ES-I3 (cell line): Measurements from ENCODE around the gene SRGAP1.

Experiments used
- H3K36me3 ChIP-seq: 2 replicates; pipeline ENCODE4 v1.6.1; 2013; ENCODE audit warnings: mild to moderate bottlenecking, low read length, control low read depth, moderate library complexity; ENCODE audit not compliant: insufficient read depth
- H3K4me1 ChIP-seq: 2 replicates; pipeline ENCODE4 v1.6.1; 2013; ENCODE audit warnings: mild to moderate bottlenecking, control low read depth, low read length; ENCODE audit not compliant: insufficient read depth
- H3K9ac ChIP-seq: 2 replicates; pipeline ENCODE4 v1.6.1; 2013; ENCODE audit warnings: low read depth, mild to moderate bottlenecking, low read length, moderate library complexity
- H3K9me3 ChIP-seq: 2 replicates; pipeline ENCODE4 v1.6.1; 2013; ENCODE audit warnings: mild to moderate bottlenecking, low read length, moderate library complexity; ENCODE audit not compliant: control insufficient read depth, insufficient read depth

Gene SRGAP1

GRCh38 chr12:63935361-63935760, 90.9 kb downstream of the SRGAP1 start:
- Histone ChIP-seq H3K36me3 (no peaks in the 10 kb centered on the region), H3K9me3 (no peaks in the 10 kb centered on the region), H3K4me1 (peaks cover 11% of the 10 kb centered on the region), H3K9ac (no peak overlapping the region)

DNA sequence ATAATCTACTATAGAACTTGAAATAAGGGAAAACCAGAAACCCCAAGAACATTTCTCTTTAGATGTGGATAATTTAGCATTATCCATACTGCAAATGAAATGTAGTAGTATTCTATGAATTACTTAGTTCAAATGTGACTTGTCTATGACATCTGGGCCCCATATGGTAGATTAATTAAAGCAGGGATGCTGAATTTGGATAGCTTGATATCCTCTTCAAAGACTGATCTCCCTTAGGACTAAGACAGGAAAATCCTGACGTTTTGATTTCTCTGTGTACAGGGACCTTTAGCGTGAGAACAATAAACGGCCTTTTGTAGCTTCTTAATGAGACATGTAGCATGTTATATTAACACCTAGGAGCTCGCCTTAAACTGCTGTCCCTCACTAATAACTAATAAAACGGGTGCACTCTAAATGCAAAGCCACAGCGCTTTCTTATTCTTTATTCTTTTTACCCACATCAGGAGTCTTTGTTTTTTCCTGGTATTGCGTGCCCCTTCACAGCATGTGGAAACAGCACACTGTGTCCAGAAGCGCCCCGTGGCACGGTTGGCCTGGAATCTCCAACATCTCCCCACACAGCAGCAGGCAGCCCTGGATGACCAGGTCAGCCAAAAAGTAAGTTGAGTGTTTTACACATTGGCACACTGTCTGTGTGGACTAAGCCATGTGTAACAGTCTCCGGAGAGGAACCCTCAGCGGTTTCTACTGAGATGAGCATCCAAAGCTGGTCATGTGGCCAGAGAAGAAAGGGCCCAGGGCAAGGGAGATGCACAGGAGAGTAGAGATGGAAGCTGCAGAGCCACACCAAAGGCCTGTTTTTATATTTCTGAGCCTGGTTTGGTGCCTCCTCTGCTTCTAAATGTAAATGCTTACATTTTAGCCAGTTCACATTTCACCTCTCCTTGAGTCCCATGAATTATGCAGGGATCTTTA, 93.1 kb downstream of the SRGAP1 start:
- no peak overlapping the region for H3K9ac ChIP-seq
- peaks cover 16% of the 10 kb centered on the region for H3K4me1 ChIP-seq
- no peaks in the 10 kb centered on the region for H3K36me3 ChIP-seq
- H3K9me3 ChIP-seq = no peaks in the 10 kb centered on the region

- Histone ChIP-seq H3K9me3 (no peaks in the 10 kb centered on the region), H3K9ac (no peak overlapping the region), H3K4me1 (peaks cover 16% of the 10 kb centered on the region), H3K36me3 (no peaks in the 10 kb centered on the region)
Measured at GRCh38 chr12:63940310-63941005, 96.0 kb downstream of the SRGAP1 start.

GRCh38 chr12:63941166-63941800, 96.8 kb downstream of the SRGAP1 start:
- H3K36me3 ChIP-seq = no peaks in the 10 kb centered on the region
- H3K4me1 ChIP-seq = peaks cover 16% of the 10 kb centered on the region
- no peak overlapping the region for H3K9ac ChIP-seq
- no peaks in the 10 kb centered on the region for H3K9me3 ChIP-seq

- Histone ChIP-seq H3K9me3 (no peaks in the 10 kb centered on the region), H3K4me1 (peaks cover 16% of the 10 kb centered on the region), H3K9ac (no peak overlapping the region), H3K36me3 (no peaks in the 10 kb centered on the region)
Measured at GRCh38 chr12:63941879-63942278, 97.4 kb downstream of the SRGAP1 start.

- no peak overlapping the region for H3K9ac ChIP-seq
- no peaks in the 10 kb centered on the region for H3K9me3 ChIP-seq
- H3K36me3 ChIP-seq = no peaks in the 10 kb centered on the region
- H3K4me1 ChIP-seq = peaks cover 16% of the 10 kb centered on the region
Measured at GRCh38 chr12:63942464-63943241, 98.2 kb downstream of the SRGAP1 start.

GRCh38 chr12:63944034-63944579, 99.6 kb downstream of the SRGAP1 start:
- Histone ChIP-seq H3K9ac (no peak overlapping the region), H3K9me3 (no peaks in the 10 kb centered on the region), H3K36me3 (no peaks in the 10 kb centered on the region), H3K4me1 (peaks cover 16% of the 10 kb centered on the region)

- H3K36me3 ChIP-seq = no peaks in the 10 kb centered on the region
- H3K9ac ChIP-seq = no peak overlapping the region
- peaks cover 12% of the 10 kb centered on the region for H3K4me1 ChIP-seq
- H3K9me3 ChIP-seq = no peaks in the 10 kb centered on the region
Measured at GRCh38 chr12:63944586-63945228, 100.2 kb downstream of the SRGAP1 start.

DNA sequence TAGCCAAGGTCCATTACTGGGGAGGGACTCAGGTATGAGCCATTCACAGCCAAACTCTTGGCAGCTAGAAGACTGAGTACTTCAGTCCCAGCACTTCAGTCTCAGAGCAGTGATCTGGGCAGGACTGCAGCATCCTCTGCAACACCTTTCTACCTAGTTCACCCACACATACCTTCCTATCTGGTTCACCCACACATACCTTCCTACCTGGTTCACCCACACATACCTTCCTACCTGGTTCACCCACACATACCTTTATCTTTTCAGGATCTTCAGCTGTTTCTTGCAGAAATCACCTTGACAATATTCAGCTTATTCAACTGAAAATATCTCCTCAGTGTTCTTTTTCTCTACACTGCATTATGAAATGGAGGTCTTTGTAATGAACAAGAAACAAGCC, 101.3 kb downstream of the SRGAP1 start:
- H3K36me3 ChIP-seq = no peaks in the 10 kb centered on the region
- peaks cover under 1% of the 10 kb centered on the region for H3K4me1 ChIP-seq
- H3K9ac ChIP-seq = no peak overlapping the region

DNA sequence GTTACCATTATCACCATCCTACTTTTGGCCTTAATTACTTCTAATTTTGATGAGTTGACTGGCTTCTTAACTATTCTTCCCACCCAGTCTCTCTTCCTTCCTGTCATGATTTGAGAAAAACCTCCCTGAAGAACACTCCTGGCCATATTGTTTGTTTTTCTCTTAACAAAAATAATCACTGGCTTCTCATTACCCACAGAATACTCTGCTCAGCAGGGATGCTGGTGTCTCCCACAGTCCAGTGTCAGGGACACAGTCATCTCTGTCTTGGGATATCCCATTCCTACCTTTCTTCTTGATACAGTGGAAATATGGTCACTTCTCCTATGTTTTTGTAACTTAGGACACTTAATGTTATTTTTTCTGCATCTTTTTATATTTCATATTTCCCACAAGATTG, 103.7 kb downstream of the SRGAP1 start:
- Histone ChIP-seq H3K36me3 (no peaks in the 10 kb centered on the region), H3K9me3 (no peaks in the 10 kb centered on the region), H3K4me1 (no peaks in the 10 kb centered on the region), H3K9ac (no peak overlapping the region)

More for the DNA sequence above, 101.3 kb downstream of the SRGAP1 start:
- H3K9me3 ChIP-seq = no peaks in the 10 kb centered on the region

DNA sequence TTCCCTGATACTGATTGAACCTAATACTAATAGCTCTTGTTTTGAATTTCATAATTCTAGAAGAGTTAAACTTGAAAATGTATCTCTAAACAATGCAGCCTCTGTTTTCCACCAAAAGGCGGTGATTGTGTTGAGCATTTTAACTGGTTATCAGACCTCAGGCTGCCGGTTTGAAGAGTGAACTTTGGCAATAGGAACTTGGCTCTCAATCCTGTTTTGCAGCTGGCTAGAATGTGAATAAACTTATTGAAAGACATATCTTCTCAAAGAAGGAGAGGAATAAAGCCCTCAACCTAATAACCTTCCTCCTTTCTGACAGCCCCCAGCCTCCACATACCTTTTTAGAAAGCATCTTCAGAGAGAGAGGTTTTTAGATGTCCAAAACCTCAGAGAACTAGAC, 105.4 kb downstream of the SRGAP1 start:
- Histone ChIP-seq H3K9me3 (no peaks in the 10 kb centered on the region), H3K9ac (no peak overlapping the region), H3K4me1 (no peaks in the 10 kb centered on the region), H3K36me3 (no peaks in the 10 kb centered on the region)

- H3K4me1 ChIP-seq = no peaks in the 10 kb centered on the region
- no peaks in the 10 kb centered on the region for H3K9me3 ChIP-seq
- H3K9ac ChIP-seq = no peak overlapping the region
- H3K36me3 ChIP-seq = no peaks in the 10 kb centered on the region
Measured at GRCh38 chr12:63952995-63953394, 108.5 kb downstream of the SRGAP1 start.

- H3K9ac ChIP-seq = no peak overlapping the region
- no peaks in the 10 kb centered on the region for H3K9me3 ChIP-seq
- H3K36me3 ChIP-seq = no peaks in the 10 kb centered on the region
- H3K4me1 ChIP-seq = no peaks in the 10 kb centered on the region
Measured at GRCh38 chr12:63955831-63956666, 111.5 kb downstream of the SRGAP1 start.
